H1 (cell line): ENCODE data around the gene TSPOAP1. TPM values are rescaled to one million over a fixed set of nuclear protein-coding genes. Genes with fewer than 3 reads are reported as not detected.
A peak's percentile ranks its signal among the peaks of the same experiment; 100 is the strongest.

ENCODE experiments used
- CTCF ChIA-PET: fragments of 300-600 bp; sonication (Branson Sonifier 250); formaldehyde crosslinking; loops from one replicate; lab custom pipeline; 2021; ENCODE audit not compliant: partially characterized antibody; lab: Charles Lee
- POLR2A ChIA-PET: fragments of 300-600 bp; sonication (Branson Sonifier 250); formaldehyde crosslinking; loops from one replicate; lab custom pipeline; 2021; ENCODE audit warnings: inconsistent platforms; ENCODE audit not compliant: partially characterized antibody; lab: Charles Lee
- DNase-seq, 2 experiments: peaks; one replicate each; pipeline versions ENCODE4 v3.0.0 to v3.0.0-alpha.2; 2010 to 2022; ENCODE audit warnings: low spot score in 2 of 2, low read depth in 1 of 2, mixed read lengths in 1 of 2
- FAIRE-seq: peaks from 2 replicates; lab custom pipeline; 2011; peaks lifted over from hg19 to GRCh38; lab: Jason Lieb, UNC
- H2AFZ ChIP-seq: 2 replicates; pipeline ENCODE4 v1.8.1; 2012; ENCODE audit warnings: low read length, inconsistent platforms
- H2AK5ac ChIP-seq: 2 replicates; pipeline ENCODE4 v1.6.1; 2013; ENCODE audit warnings: low read depth, low read length
- H2BK120ac ChIP-seq: replicated peaks from 2 replicates; pipeline ENCODE3; 2013; ENCODE audit warnings: low read depth, low read length, inconsistent platforms
- H2BK12ac ChIP-seq: 2 replicates; pipeline ENCODE4 v1.6.1; 2013; ENCODE audit warnings: low read depth, low read length
- H2BK15ac ChIP-seq: 2 replicates; pipeline ENCODE4 v1.6.1; 2013; ENCODE audit warnings: low read length
- H2BK20ac ChIP-seq: 2 replicates; pipeline ENCODE4 v1.6.1; 2013; ENCODE audit warnings: low read length
- H2BK5ac ChIP-seq: 2 replicates; pipeline ENCODE4 v1.6.1; 2013; ENCODE audit warnings: low read depth, low read length
- H3K14ac ChIP-seq: 2 replicates; pipeline ENCODE4 v1.6.1; 2013; ENCODE audit warnings: inconsistent platforms; ENCODE audit not compliant: insufficient read length
- H3K18ac ChIP-seq: 2 replicates; pipeline ENCODE4 v1.6.1; 2013; ENCODE audit warnings: low read length; ENCODE audit errors: extremely low read depth
- H3K23ac ChIP-seq: 2 replicates; pipeline ENCODE4 v1.6.1; 2013; ENCODE audit warnings: inconsistent platforms; ENCODE audit not compliant: insufficient read length
- H3K23me2 ChIP-seq: 2 replicates; pipeline ENCODE4 v1.6.1; 2013; ENCODE audit warnings: low read depth, low read length
- H3K27ac ChIP-seq: 2 replicates; pipeline ENCODE4 v1.6.1; 2011; ENCODE audit warnings: low read depth, low read length, inconsistent platforms
- H3K27me3 ChIP-seq, 4 experiments: replicated peaks in 1 of 4; 1 replicate in 1 of 4; 2 replicates in 3 of 4; pipeline versions ENCODE4 v1.6.1 to v1.8.1; 2011 to 2013; ENCODE audit warnings: low read length in 3 of 4, mild to moderate bottlenecking in 3 of 4, inconsistent platforms in 2 of 4, mixed read lengths in 2 of 4, moderate library complexity in 1 of 4; ENCODE audit not compliant: control insufficient read depth in 3 of 4, insufficient read depth in 3 of 4; ENCODE audit errors: extremely low read depth in 1 of 4
- H3K36me3 ChIP-seq, 4 experiments: 2 replicates each; pipeline versions ENCODE4 v1.6.1 to v1.8.1; 2011 to 2013; ENCODE audit warnings: mild to moderate bottlenecking in 4 of 4, low read length in 3 of 4, moderate library complexity in 2 of 4, control low read depth in 1 of 4, inconsistent platforms in 1 of 4; ENCODE audit not compliant: insufficient read depth in 4 of 4, control insufficient read depth in 2 of 4
- H3K4ac ChIP-seq: replicated peaks from 2 replicates; pipeline ENCODE3; 2013; ENCODE audit warnings: low read length, low read depth, mixed read lengths, inconsistent platforms; ENCODE audit not compliant: insufficient read length
- H3K4me1 ChIP-seq, 4 experiments: replicated peaks in 1 of 4; 1 replicate in 1 of 4; 2 replicates in 3 of 4; pipeline versions ENCODE4 v1.6.1 to v1.8.1; 2011 to 2013; ENCODE audit warnings: low read length in 3 of 4, inconsistent platforms in 2 of 4, mixed read lengths in 1 of 4; ENCODE audit not compliant: insufficient read depth in 4 of 4, control insufficient read depth in 3 of 4
- H3K4me2 ChIP-seq, 2 experiments: 2 replicates each; pipeline versions ENCODE4 v1.6.1 to v1.8.1; 2011 to 2013; ENCODE audit warnings: low read depth in 2 of 2, low read length in 2 of 2, control low read depth in 1 of 2, inconsistent platforms in 1 of 2, mild to moderate bottlenecking in 1 of 2; ENCODE audit not compliant: insufficient read depth in 1 of 2
- H3K4me3 ChIP-seq, 4 experiments: fragments of 200-600, 300-600 bp in 1 of 4; sonication (generic), shearing (Covaris generic), sonication (Bioruptor Twin) in 1 of 4; 2 replicates each; pipeline versions ENCODE4 v1.5.1 to v1.8.1; 2011 to 2016; ENCODE audit warnings: low read length in 4 of 4, low read depth in 3 of 4, control low read depth in 2 of 4, inconsistent platforms in 2 of 4, mild to moderate bottlenecking in 2 of 4, mixed read lengths in 1 of 4, moderate library complexity in 1 of 4; ENCODE audit not compliant: insufficient read depth in 2 of 4; ENCODE audit errors: extremely low read depth in 1 of 4
- H3K56ac ChIP-seq: replicated peaks from 2 replicates; pipeline ENCODE3; 2013; ENCODE audit warnings: low read depth, mild to moderate bottlenecking, mixed read lengths, low read length, inconsistent platforms; ENCODE audit not compliant: insufficient read length
- H3K79me1 ChIP-seq: 2 replicates; pipeline ENCODE4 v1.6.1; 2013; ENCODE audit warnings: low read depth, low read length, control low read depth
- H3K79me2 ChIP-seq, 2 experiments: 2 replicates each; pipeline versions ENCODE4 v1.6.1 to v1.8.1; 2012 to 2013; ENCODE audit warnings: low read length in 2 of 2, mild to moderate bottlenecking in 2 of 2, inconsistent platforms in 1 of 2; ENCODE audit not compliant: insufficient read depth in 2 of 2, control insufficient read depth in 1 of 2
- H3K9ac ChIP-seq, 4 experiments: replicated peaks in 1 of 4; 1 replicate in 1 of 4; 2 replicates in 3 of 4; pipeline versions ENCODE4 v1.6.1 to v1.8.1; 2011 to 2013; ENCODE audit warnings: low read depth in 3 of 4, low read length in 3 of 4, control low read depth in 2 of 4, mild to moderate bottlenecking in 2 of 4, moderate library complexity in 2 of 4, inconsistent platforms in 1 of 4; ENCODE audit errors: extremely low read depth in 1 of 4
- H3K9me3 ChIP-seq, 2 experiments: 2 replicates each; pipeline versions ENCODE4 v1.6.1 to v1.8.1; 2012 to 2013; ENCODE audit warnings: mild to moderate bottlenecking in 2 of 2, moderate library complexity in 2 of 2, control low read depth in 1 of 2, inconsistent platforms in 1 of 2, low read depth in 1 of 2, low read length in 1 of 2, mixed read lengths in 1 of 2; ENCODE audit not compliant: insufficient read depth in 2 of 2
- H4K20me1 ChIP-seq, 2 experiments: replicated peaks in 1 of 2; 2 replicates each; pipeline versions ENCODE3 to v1.8.1; 2011 to 2013; ENCODE audit warnings: inconsistent platforms in 2 of 2, low read length in 2 of 2, mild to moderate bottlenecking in 1 of 2; ENCODE audit not compliant: insufficient read depth in 2 of 2, control insufficient read depth in 1 of 2
- H4K5ac ChIP-seq: 2 replicates; pipeline ENCODE4 v1.6.1; 2013; ENCODE audit warnings: low read length, low read depth, mixed read lengths, inconsistent platforms; ENCODE audit not compliant: insufficient read length
- H4K8ac ChIP-seq: 2 replicates; pipeline ENCODE4 v1.8.0; 2013; ENCODE audit warnings: mild to moderate bottlenecking, moderate library complexity, low read length, inconsistent platforms; ENCODE audit not compliant: insufficient read depth; ENCODE audit errors: extremely low read depth
- H4K91ac ChIP-seq: replicated peaks from 2 replicates; pipeline ENCODE3; 2013; ENCODE audit warnings: low read length, mixed read lengths, inconsistent platforms; ENCODE audit not compliant: insufficient read length
- CBX5 ChIP-seq: fragments of 300-800, 300-1000 bp; sonication (generic); IDR thresholded peaks from 2 replicates; pipeline ENCODE4 v1.7.1; 2016; ENCODE audit warnings: antibody characterized with exemption, low read length, low read depth
- E2F6 ChIP-seq: IDR thresholded peaks from 2 replicates; pipeline ENCODE4 v1.6.1; 2012; ENCODE audit warnings: inconsistent platforms
- HDAC2 ChIP-seq, 2 experiments: fragments of 300-600 bp in 1 of 2; sonication (generic) in 1 of 2; IDR thresholded peaks; 2 replicates each; pipeline ENCODE4 v1.6.1; 2011 to 2012; ENCODE audit warnings: low read depth in 2 of 2, low read length in 2 of 2, mild to moderate bottlenecking in 2 of 2, moderate library complexity in 2 of 2, borderline replicate concordance in 1 of 2, inconsistent platforms in 1 of 2
- HDAC6 ChIP-seq: IDR thresholded peaks from one replicate; pipeline ENCODE4 v1.7.1; 2012; ENCODE audit warnings: low read depth, mild to moderate bottlenecking, inconsistent platforms, low read length, moderate library complexity
- MAX ChIP-seq: IDR thresholded peaks from 2 replicates; pipeline ENCODE4 v1.6.1; 2012; ENCODE audit warnings: inconsistent platforms
- RBBP5 ChIP-seq: IDR thresholded peaks from 2 replicates; pipeline ENCODE4 v1.7.1; 2012; ENCODE audit warnings: low read depth, mild to moderate bottlenecking, inconsistent platforms, low read length, moderate library complexity, borderline replicate concordance
- WGBS, 2 experiments: shearing (Covaris generic) in 1 of 2; methylation state at CpG; one replicate each; pipeline versions ENCODE4 v1.1.6 to v1.1.7; 2013 to 2015; ENCODE audit warnings: low lambda C conversion rate in 2 of 2, mixed read lengths in 2 of 2, inconsistent platforms in 1 of 2, low coverage in 1 of 2, missing lambda C conversion rate in 1 of 2; ENCODE audit not compliant: insufficient replicate concordance in 2 of 2, insufficient coverage in 1 of 2, insufficient read length in 1 of 2; ENCODE audit errors: extremely low coverage in 1 of 2, missing lambda C conversion rate in 1 of 2; 5-methylcytosine and 5-hydroxymethylcytosine counted together
- polyA plus RNA-seq, 7 experiments: library from polyadenylated mRNA; depleted of rRNA in 3 of 7; stranded (reverse) in 5 of 7; unstranded in 2 of 7; fragments of >200 nt in 5 of 7; fragments of 200-250 nt in 2 of 7; gene quantifications; 1 replicate in 5 of 7; 2 replicates in 1 of 7; 4 replicates in 1 of 7; pipeline versions ENCODE4 v1.2.1 to v1.2.3, GENCODE V29; 2011 to 2013; ENCODE audit warnings: missing spikeins in 2 of 7, mixed read lengths in 2 of 7
- total RNA-seq: library from RNA; stranded (reverse); fragmentation: NEBNext Ultra II Directional; extraction: Animal tissue kit (Norgen Biotek cat#: 25700); gene quantifications from 2 replicates; pipeline ENCODE4 v1.2.1, GENCODE V29; 2021

Gene TSPOAP1
- total and polyA plus RNA-seq, 2 of the 8 experiments (the other 6 are each of a cell fraction or from before 2014, with no cell fraction given), result 7.6 to 9.2 TPM

- Histone ChIP-seq H2BK12ac (peak overlapping the region; percentile 33; the same call in 1 of the 2 replicates), H3K4me1 (peaks cover 0 to 8% (median 6%) of the 10 kb centered on the region in 4 experiments; a peak in 4 of 7 replicates), H3K4ac (no peak overlapping the region), H3K27me3 (peaks cover 0 to 8% (median 0%) of the 10 kb centered on the region in 4 experiments; a peak in 3 of 7 replicates), H4K5ac (no peak overlapping the region), H3K4me3 (no peak overlapping the region), H4K20me1 (no peaks in the 10 kb centered on the region), H3K27ac (no peak overlapping the region), H3K36me3 (no peaks in the 10 kb centered on the region), H3K23ac (no peak overlapping the region), H2BK15ac (no peak overlapping the region), H3K79me2 (no peaks in the 10 kb centered on the region), H3K9ac (no peak overlapping the region), H4K91ac (no peak overlapping the region), H2BK5ac (0 out of 2 replicates have a peak overlapping the region, but pooled peaks have one; percentile 24), H2BK120ac (no peak overlapping the region), H2BK20ac (no peak overlapping the region; the same call in 1 of the 2 replicates), H3K9me3 (no peaks in the 10 kb centered on the region), H3K4me2 (no peak overlapping the region), H2AK5ac (no peak overlapping the region), H2AFZ (no peak overlapping the region; the same call in 1 of the 2 replicates), H3K23me2 (no peaks in the 10 kb centered on the region), H3K18ac (no peak overlapping the region), H4K8ac (no peak overlapping the region), H3K56ac (no peak overlapping the region), H3K14ac (no peak overlapping the region), H3K79me1 (no peaks in the 10 kb centered on the region)
- CTCF ChIA-PET, result interaction anchor here (0.6 to 7.9 kb wide), 14 partner anchors 11 to 358 kb away, joined by 3 to 75 read pairs (median 6); partner anchors contain the start of gene RNF43
- FAIRE-seq (no peak), DNase-seq (no peak)
- POLR2A ChIA-PET, result interaction anchor here (1.8 kb wide), 1 partner anchor 40 kb away, joined by 4 read pairs; no protein-coding TSS in a partner anchor
- TF ChIP-seq HDAC6, result no peak
- TF ChIP-seq MAX, result 0 out of 2 replicates have a peak, but pooled peaks have one; percentile 30
- no peak for TF ChIP-seq CBX5
- 0 out of 2 replicates have a peak, but pooled peaks have one; percentile 20 for TF ChIP-seq E2F6
- TF ChIP-seq RBBP5, result no peak
- TF ChIP-seq HDAC2 (IDR thresholded peaks at IDR 0.05; ENCODE audit: borderline replicate concordance in 1 of 2, low read depth in 2 of 2, low read length in 2 of 2), result no peak
- 90% methylated on average over 16 of the region's 16 CpGs; no CpG with 5 or more reads in 1 of the 2 experiments for WGBS, 2 experiments
These were observed 48.7 kb downstream of the TSPOAP1 start for GRCh38 chr17:58279736-58280479.
